ES-I3 (cell line): Measurements from ENCODE around the gene LBHD2.
"Not testable (repeated sequence)": the region's sequence is repeated elsewhere in the genome, so short reads cannot be mapped to it uniquely, and the experiment has no call there.

Source experiments
- H3K36me3 ChIP-seq: 2 replicates; pipeline ENCODE4 v1.6.1; 2013; ENCODE audit warnings: mild to moderate bottlenecking, low read length, control low read depth, moderate library complexity; ENCODE audit not compliant: insufficient read depth
- H3K4me1 ChIP-seq: 2 replicates; pipeline ENCODE4 v1.6.1; 2013; ENCODE audit warnings: mild to moderate bottlenecking, control low read depth, low read length; ENCODE audit not compliant: insufficient read depth
- H3K9ac ChIP-seq: 2 replicates; pipeline ENCODE4 v1.6.1; 2013; ENCODE audit warnings: low read depth, mild to moderate bottlenecking, low read length, moderate library complexity
- H3K9me3 ChIP-seq: 2 replicates; pipeline ENCODE4 v1.6.1; 2013; ENCODE audit warnings: mild to moderate bottlenecking, low read length, moderate library complexity; ENCODE audit not compliant: control insufficient read depth, insufficient read depth

Gene LBHD2

GRCh38 chr14:103111232-103111868, 27.3 kb downstream of the LBHD2 start:
- Histone ChIP-seq H3K9me3 (no peaks in the 10 kb centered on the region), H3K36me3 (no peaks in the 10 kb centered on the region), H3K9ac (no peak overlapping the region), H3K4me1 (peaks cover 31% of the 10 kb centered on the region; the same call in 1 of the 2 replicates)

- Histone ChIP-seq H3K9me3 (no peaks in the 10 kb centered on the region), H3K4me1 (peaks cover 32% of the 10 kb centered on the region), H3K9ac (no peak overlapping the region), H3K36me3 (no peaks in the 10 kb centered on the region)
Observed at GRCh38 chr14:103112400-103113243, 28.6 kb downstream of the LBHD2 start.

DNA sequence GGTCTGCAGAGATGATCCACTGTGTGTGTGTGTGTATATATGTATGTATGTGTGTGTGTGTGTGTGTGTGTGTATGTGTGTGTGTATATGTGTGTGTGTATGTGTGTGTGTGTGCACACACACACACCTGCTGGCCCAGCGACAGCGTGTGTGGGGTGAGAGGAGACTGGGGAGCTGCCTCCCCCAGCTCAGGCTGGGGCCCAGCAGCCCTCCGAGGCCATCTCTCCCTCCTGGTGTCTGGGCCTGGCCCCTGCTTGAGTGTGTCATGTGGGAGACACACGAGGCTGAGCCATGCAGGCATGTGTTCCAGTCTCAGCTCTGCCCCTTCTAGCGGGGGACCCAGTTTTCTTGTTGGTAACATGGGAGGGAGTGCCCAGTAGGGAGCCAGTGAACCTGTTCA, 29.3 kb downstream of the LBHD2 start:
- H3K4me1 ChIP-seq = peaks cover 29% of the 10 kb centered on the region
- H3K36me3 ChIP-seq = no peaks in the 10 kb centered on the region
- H3K9me3 ChIP-seq = no peaks in the 10 kb centered on the region
- H3K9ac ChIP-seq = no peak overlapping the region

- H3K9ac ChIP-seq = no peak overlapping the region
- no peaks in the 10 kb centered on the region for H3K9me3 ChIP-seq
- H3K4me1 ChIP-seq = peaks cover 24% of the 10 kb centered on the region
- H3K36me3 ChIP-seq = no peaks in the 10 kb centered on the region
Observed at GRCh38 chr14:103113774-103114173, 29.8 kb downstream of the LBHD2 start.

GRCh38 chr14:103115086-103115679, 31.2 kb downstream of the LBHD2 start:
- peaks cover 24% of the 10 kb centered on the region for H3K4me1 ChIP-seq
- not testable (repeated sequence) for H3K9ac ChIP-seq, H3K36me3 ChIP-seq, H3K9me3 ChIP-seq

DNA sequence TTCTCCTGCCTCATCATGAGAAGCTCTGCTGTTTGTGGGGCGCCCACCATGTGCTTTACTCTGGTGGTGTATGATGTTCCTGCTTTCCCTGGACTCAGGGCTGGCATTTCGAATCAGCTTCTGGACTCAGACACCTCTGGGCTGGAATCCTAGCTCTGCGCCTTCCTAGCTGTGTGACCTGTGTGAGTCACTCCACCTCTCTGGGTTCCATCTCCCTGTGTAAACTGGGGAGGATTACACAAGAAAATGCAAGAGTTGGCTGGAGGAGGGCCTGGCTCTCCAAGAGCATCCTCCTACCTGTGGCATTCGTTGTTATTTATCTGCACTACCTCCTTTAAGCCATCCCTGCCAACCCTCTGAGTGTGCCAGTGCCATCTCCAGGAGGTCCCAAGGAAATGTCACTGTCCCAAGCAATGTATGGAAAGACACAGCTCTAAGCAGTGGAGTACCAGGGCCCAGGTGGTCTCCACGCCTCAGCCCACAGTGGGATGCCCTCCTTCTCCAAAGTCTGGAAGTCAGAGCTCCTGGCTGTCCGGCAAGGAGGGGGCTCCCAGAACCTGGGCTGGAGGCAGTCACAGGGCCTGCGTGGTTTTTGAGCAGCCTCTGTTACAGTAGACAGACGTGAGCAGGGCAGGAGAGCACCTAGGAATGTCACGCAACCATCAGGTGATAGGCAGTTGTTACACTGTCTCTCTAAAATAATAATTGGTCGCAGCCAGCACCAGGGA, 32.0 kb downstream of the LBHD2 start:
- no peaks in the 10 kb centered on the region for H3K9me3 ChIP-seq
- H3K36me3 ChIP-seq = no peaks in the 10 kb centered on the region
- no peak overlapping the region for H3K9ac ChIP-seq
- peaks cover 17% of the 10 kb centered on the region for H3K4me1 ChIP-seq

DNA sequence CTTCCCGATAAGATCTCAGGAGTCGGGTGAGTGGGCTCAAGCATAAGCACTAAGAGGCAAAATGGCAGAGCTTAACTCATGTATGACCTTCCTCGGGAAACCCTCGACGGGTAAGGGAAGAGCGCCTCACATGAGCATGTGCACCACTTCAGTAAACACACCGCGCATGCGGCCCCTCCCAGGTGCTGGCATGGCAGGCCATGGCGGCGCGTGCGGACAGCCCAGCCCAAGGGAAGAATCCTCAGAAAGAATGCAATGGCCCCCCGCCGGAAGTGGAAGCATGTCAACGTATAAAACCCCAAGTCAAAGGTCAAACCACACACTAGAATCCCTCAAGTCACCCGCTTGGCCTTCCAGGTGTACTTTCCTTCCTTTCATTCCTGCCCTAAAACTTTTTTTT, 32.6 kb downstream of the LBHD2 start:
- Histone ChIP-seq H3K4me1 (peaks cover 16% of the 10 kb centered on the region), H3K36me3 (no peaks in the 10 kb centered on the region), H3K9me3 (no peaks in the 10 kb centered on the region), H3K9ac (no peak overlapping the region)

DNA sequence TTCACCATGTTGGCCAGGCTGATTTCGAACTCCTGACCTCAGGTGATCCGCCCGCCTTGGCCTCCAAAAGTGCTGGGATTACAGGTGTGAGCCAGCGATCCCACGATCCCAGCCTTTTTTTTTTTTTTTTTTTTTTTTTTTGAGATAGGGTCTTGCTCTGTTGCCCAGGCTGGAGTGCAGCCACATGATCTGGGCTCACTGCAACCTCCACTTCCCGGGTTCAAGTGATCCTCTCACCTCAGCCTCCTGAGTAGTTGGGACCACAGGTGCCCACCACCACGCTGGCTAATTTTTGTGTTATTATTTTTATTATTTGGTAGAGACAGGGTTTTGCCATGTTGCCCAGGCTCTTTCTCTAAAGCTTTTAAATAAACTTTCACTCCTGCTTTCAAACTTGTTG, 33.5 kb downstream of the LBHD2 start:
- not testable (repeated sequence) for H3K9ac ChIP-seq, H3K9me3 ChIP-seq, H3K36me3 ChIP-seq, H3K4me1 ChIP-seq

- H3K4me1 ChIP-seq = peaks cover 9% of the 10 kb centered on the region
- H3K9me3 ChIP-seq = no peaks in the 10 kb centered on the region
- no peaks in the 10 kb centered on the region for H3K36me3 ChIP-seq
- no peak overlapping the region for H3K9ac ChIP-seq
Observed at GRCh38 chr14:103118018-103118662, 34.1 kb downstream of the LBHD2 start.

GRCh38 chr14:103118663-103119404, 34.8 kb downstream of the LBHD2 start:
- H3K36me3 ChIP-seq = no peaks in the 10 kb centered on the region
- no peaks in the 10 kb centered on the region for H3K9me3 ChIP-seq
- no peak overlapping the region for H3K9ac ChIP-seq
- peaks cover 9% of the 10 kb centered on the region for H3K4me1 ChIP-seq

DNA sequence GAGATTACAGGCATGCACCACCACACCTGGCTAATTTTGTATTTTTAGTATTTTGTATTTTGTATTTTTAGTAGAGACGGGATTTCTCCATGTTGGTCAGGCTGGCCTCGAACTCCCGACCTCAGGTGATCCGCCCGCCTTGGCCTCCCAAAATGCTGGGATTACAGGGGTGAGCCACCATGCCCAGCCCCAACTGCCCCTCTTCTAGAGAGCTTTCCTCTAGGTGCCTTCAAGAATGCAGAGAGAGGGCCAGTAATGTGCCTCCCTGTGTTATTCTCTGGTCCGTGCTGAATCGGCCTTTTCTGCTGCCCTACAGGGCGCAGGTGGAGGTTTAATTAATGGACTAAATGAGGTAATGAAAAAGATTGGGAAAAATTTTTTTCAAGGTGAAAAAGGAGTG, 35.5 kb downstream of the LBHD2 start:
- H3K9ac ChIP-seq, H3K9me3 ChIP-seq, H3K36me3 ChIP-seq: not testable (repeated sequence)
- H3K4me1 ChIP-seq = peaks cover 14% of the 10 kb centered on the region

- Histone ChIP-seq H3K4me1 (peaks cover 14% of the 10 kb centered on the region), H3K36me3 (no peaks in the 10 kb centered on the region), H3K9ac (no peak overlapping the region), H3K9me3 (no peaks in the 10 kb centered on the region)
Observed at GRCh38 chr14:103121121-103121845, 37.3 kb downstream of the LBHD2 start.
